Esophagus muscularis mucosa (tissue), 4 donors: ENCODE measurements around the gene CDC42EP1. TPM values are rescaled to one million over a fixed set of nuclear protein-coding genes. Genes with fewer than 3 reads are reported as not detected.

ENCODE experiments used
- DNase-seq: peaks from one replicate; pipeline ENCODE4 v3.0.0-alpha.2; 2017; ENCODE audit errors: extremely low spot score
- H3K27ac ChIP-seq, 4 donors: fragments of 200-600 bp; sonication (generic); replicated peaks in 1 of 4; 1 replicate in 3 of 4; 2 replicates in 1 of 4; pipeline ENCODE4 v1.5.1; 2016 to 2019; ENCODE audit warnings: mild to moderate bottlenecking in 1 of 4
- H3K27me3 ChIP-seq, 4 donors: fragments of 200-600 bp; sonication (generic); one replicate each; pipeline versions ENCODE4 v1.5.1 to v1.6.0; 2016 to 2019
- H3K36me3 ChIP-seq, 4 donors: fragments of 200-600 bp; sonication (generic); one replicate each; pipeline ENCODE4 v1.5.1; 2016 to 2019
- H3K4me1 ChIP-seq, 4 donors: fragments of 200-600 bp; sonication (generic); one replicate each; pipeline ENCODE4 v1.5.1; 2016 to 2019
- H3K4me3 ChIP-seq, 4 donors: fragments of 200-600 bp; sonication (generic); 1 replicate in 2 of 4; 2 replicates in 2 of 4; pipeline ENCODE4 v1.5.1; 2016 to 2019; ENCODE audit warnings: mild to moderate bottlenecking in 4 of 4, moderate library complexity in 1 of 4
- H3K9me3 ChIP-seq, 4 donors: fragments of 200-600 bp; sonication (generic); 1 replicate in 3 of 4; 2 replicates in 1 of 4; pipeline ENCODE4 v1.5.1; 2016 to 2019
- EP300 ChIP-seq: sonication (generic); formaldehyde crosslinking; IDR thresholded peaks from one replicate; pipeline ENCODE4 v1.6.1; 2017; ENCODE audit warnings: antibody characterized with exemption
- POLR2A ChIP-seq: fragments of 450-650 bp; IDR thresholded peaks from one replicate; pipeline ENCODE4 v1.6.1; 2017; ENCODE audit warnings: antibody characterized with exemption, moderate library complexity, mild to moderate bottlenecking, low read depth
- POLR2AphosphoS5 ChIP-seq, 2 donors: sonication (generic); formaldehyde crosslinking; IDR thresholded peaks; one replicate each; pipeline ENCODE4 v1.6.1; 2017; ENCODE audit warnings: antibody characterized with exemption in 2 of 2
- WGBS: methylation state at CpG from one replicate; pipeline ENCODE4 v1.1.5; 2018; 5-methylcytosine and 5-hydroxymethylcytosine counted together
- intact Hi-C: fragments of 100-400 bp; cut with DNase I; formaldehyde crosslinking; loops from one replicate; pipeline ENCODE4 v1.15.1; 2023
- total RNA-seq, 4 donors: library from RNA; depleted of rRNA; stranded (reverse); fragments of >200 nt; gene quantifications; one replicate each; pipeline versions ENCODE4 v1.1.0 to v1.2.1, GENCODE V29; 2016
- TF ChIP-seq, protein P1 (sequence below), 3 experiments: fragments of 200-600 bp in 2 of 3; fragments of 450-650 bp in 1 of 3; sonication (generic) in 2 of 3; IDR thresholded peaks; one replicate each; pipeline ENCODE4 v1.5.1; 2017 to 2019; ENCODE audit warnings: antibody characterized with exemption in 3 of 3, mild to moderate bottlenecking in 2 of 3, moderate library complexity in 1 of 3

Gene CDC42EP1
- total RNA-seq, 4 donors from 2014 or later = 19.9 to 38.1 (median 36.7) TPM

DNA sequence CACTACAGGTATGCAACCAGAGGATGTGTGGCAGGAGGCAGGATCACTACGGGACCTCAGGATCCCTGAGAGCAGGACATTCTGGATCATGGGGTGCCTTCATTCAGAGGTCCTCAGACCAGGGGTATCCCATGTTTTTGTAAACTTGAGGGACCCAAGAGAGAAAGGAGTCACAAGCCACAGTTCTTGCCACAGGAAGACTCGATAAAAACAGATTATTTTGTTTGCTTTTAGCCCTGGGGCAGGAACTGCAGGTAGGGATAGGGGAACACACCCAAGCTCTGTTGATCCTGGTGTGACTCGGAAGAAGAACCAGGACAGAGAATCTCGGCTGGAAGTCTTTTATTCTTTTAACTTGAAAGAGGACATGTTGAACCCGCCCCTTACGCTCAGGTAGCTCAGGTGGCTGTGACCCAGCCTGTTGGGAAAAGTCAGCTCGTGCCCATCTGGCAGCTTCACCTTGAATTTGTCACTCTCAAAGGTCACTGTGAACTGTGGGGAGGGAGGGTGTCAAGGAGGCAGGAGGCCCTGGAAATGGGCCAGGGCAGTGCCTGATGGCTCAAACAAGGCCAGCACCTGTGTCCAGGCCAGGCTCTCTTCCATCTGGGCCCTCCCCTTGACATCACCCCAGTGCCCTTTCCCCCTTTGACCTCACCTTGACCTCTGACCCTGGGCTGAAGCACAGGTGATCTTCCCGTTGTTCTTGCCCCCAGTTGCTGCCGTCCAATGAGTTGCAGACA is 9.8 kb downstream of the CDC42EP1 start:
- intact Hi-C loops = loop anchor here (10.0 kb wide), 1 partner anchor 255 kb away; no protein-coding TSS in a partner anchor
- Histone ChIP-seq H3K9me3 (no peaks in the 10 kb centered on the region), H3K27me3 (peaks cover 0 to 15% (median 0%) of the 10 kb centered on the region in 4 donors), H3K27ac (no peak overlapping the region), H3K36me3 (peaks cover 0 to 37% (median 24%) of the 10 kb centered on the region in 4 donors), H3K4me3 (no peak overlapping the region), H3K4me1 (peaks cover 27 to 51% (median 40%) of the 10 kb centered on the region in 4 donors)
- TF ChIP-seq, protein P1, sequence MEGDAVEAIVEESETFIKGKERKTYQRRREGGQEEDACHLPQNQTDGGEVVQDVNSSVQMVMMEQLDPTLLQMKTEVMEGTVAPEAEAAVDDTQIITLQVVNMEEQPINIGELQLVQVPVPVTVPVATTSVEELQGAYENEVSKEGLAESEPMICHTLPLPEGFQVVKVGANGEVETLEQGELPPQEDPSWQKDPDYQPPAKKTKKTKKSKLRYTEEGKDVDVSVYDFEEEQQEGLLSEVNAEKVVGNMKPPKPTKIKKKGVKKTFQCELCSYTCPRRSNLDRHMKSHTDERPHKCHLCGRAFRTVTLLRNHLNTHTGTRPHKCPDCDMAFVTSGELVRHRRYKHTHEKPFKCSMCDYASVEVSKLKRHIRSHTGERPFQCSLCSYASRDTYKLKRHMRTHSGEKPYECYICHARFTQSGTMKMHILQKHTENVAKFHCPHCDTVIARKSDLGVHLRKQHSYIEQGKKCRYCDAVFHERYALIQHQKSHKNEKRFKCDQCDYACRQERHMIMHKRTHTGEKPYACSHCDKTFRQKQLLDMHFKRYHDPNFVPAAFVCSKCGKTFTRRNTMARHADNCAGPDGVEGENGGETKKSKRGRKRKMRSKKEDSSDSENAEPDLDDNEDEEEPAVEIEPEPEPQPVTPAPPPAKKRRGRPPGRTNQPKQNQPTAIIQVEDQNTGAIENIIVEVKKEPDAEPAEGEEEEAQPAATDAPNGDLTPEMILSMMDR (IDR thresholded peaks at IDR 0.05) = no peak
- DNase-seq = no peak
- WGBS = 66% methylated on average over 9 of the region's 9 CpGs

DNA sequence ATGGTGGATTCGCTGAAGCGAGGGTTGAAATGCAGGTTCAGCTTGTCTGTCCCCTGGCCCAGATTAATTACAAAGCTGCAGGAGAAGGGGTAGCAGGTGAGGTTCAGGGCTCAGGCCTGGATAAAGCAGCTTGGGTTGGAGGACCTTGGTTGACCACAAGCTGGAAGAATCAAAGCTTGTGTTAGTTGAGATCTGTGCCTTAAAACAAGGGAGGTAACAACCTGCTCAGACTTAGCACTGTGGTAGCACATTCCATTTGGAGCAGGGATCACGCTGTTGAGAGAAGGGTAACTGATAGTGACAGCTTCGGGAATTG is 10.3 kb downstream of the CDC42EP1 start:
- intact Hi-C loops = no loop called here
- WGBS = 74% methylated on average over 4 of the region's 4 CpGs
- H3K4me1 ChIP-seq = peaks cover 22 to 46% (median 36%) of the 10 kb centered on the region in 4 donors

DNA sequence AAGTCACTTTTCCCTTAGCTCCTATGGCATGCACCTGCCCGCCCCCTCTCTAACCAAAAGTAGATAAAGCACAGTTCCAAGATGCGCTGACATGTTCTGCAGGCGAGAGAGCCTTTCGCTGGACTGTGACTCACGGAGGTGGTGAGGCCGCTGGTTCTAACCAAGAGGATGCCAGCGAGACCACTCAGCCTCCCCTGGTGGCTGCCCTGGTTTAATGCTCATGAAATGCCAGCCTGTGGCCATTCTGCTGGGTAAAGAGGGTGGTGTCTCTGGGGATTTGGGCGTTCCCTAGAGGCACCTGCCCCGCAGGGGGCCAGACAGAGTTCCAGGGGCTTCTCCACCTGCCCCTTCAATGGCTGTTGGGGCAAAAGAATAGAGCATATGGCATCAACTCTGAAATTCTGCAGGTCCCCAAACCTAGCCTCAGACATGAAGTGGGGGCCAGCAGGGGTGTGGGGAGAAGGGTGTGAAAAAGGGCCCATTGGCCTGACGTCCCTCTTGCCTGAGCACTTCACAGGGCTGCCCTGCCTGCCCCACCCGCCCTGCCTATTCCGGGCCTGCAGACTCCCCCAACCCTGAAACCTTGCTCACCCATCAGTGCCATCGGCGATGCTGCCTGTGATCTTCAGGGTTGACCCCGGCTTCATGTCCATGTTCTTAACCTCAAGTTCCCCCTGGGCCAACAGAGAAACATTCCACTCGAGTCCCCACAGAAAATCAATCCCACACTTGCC is 11.1 kb downstream of the CDC42EP1 start:
- Histone ChIP-seq H3K4me1 (peaks cover 14 to 38% (median 28%) of the 10 kb centered on the region in 4 donors), H3K4me3 (no peak overlapping the region), H3K27ac (no peak overlapping the region), H3K36me3 (peaks cover 0 to 29% (median 17%) of the 10 kb centered on the region in 4 donors), H3K27me3 (peaks cover 0 to 15% (median 0%) of the 10 kb centered on the region in 4 donors), H3K9me3 (no peaks in the 10 kb centered on the region)
- DNase-seq = no peak
- no peak for TF ChIP-seq POLR2AphosphoS5 (IDR thresholded peaks at IDR 0.05)
- WGBS = 83% methylated on average over 12 of the region's 16 CpGs
- intact Hi-C loops = no loop called here

More for the DNA sequence above, 10.3 kb downstream of the CDC42EP1 start:
- no peak overlapping the region for H3K4me3 ChIP-seq
- H3K27ac ChIP-seq = no peak overlapping the region
- TF ChIP-seq POLR2AphosphoS5 (IDR thresholded peaks at IDR 0.05) = no peak
- TF ChIP-seq, protein P1 (IDR thresholded peaks at IDR 0.05) = no peak
- no peak for TF ChIP-seq EP300
- no peak for TF ChIP-seq POLR2A
- H3K36me3 ChIP-seq = peaks cover 0 to 37% (median 24%) of the 10 kb centered on the region in 4 donors
- H3K9me3 ChIP-seq = no peaks in the 10 kb centered on the region
- H3K27me3 ChIP-seq = peaks cover 0 to 15% (median 0%) of the 10 kb centered on the region in 4 donors
- no peak for DNase-seq

DNA sequence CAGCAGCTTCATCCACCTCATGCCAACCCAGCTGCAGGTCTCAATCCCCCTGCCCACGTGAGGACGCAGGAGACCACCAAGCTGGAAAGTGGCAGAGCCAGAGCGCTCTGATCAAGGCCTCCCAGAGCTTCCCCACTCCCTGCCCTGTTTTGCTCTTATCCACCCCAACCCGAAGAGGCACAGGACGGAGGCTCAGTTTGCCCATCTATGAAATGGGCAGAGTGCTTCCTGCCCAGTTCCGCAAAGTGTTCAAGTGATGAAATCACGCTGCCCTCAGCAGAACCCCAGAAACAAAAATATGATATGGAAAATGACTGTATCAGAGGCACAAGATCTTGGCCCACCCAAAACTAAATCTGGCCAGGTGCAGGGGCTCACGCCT is 11.7 kb downstream of the CDC42EP1 start:
- Histone ChIP-seq H3K9me3 (no peaks in the 10 kb centered on the region), H3K4me3 (no peak overlapping the region), H3K27ac (no peak overlapping the region), H3K4me1 (peaks cover 10 to 32% (median 22%) of the 10 kb centered on the region in 4 donors), H3K27me3 (peaks cover 0 to 11% (median 0%) of the 10 kb centered on the region in 4 donors), H3K36me3 (peaks cover 0 to 23% (median 12%) of the 10 kb centered on the region in 4 donors)
- DNase-seq = no peak
- intact Hi-C loops = no loop called here
- WGBS = 93% methylated on average over 7 of the region's 8 CpGs
- TF ChIP-seq, protein P1 (IDR thresholded peaks at IDR 0.05) = no peak
- TF ChIP-seq EP300 = no peak
- no peak for TF ChIP-seq POLR2AphosphoS5 (IDR thresholded peaks at IDR 0.05)
- TF ChIP-seq POLR2A = no peak

DNA sequence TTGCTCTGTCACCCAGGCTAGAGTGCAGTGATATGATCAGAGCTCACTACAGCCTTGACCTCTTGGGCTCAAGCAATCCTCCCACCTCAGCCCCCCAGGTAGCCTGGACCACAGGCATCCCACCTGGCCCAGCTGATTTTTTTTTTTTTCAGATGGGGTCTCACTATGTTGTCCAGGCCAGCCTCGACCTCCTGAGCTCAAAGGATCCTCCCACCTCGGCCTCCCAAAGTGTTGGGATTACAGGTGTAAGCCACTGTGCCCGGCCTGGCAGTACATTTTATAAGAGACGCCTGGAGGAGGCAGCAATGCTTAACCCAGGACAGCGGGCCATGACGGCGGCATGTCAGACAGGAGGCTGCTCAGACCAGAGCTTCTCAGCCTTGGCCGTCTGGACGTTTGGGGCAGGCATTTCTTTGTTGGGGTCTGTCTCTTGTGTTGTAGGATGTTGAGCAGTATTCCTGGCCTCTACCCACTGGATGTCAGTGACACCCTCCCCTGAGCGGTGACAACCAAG is 15.3 kb downstream of the CDC42EP1 start:
- Histone ChIP-seq H3K4me3 (no peak overlapping the region), H3K27ac (no peak overlapping the region), H3K36me3 (no peaks in the 10 kb centered on the region), H3K27me3 (no peaks in the 10 kb centered on the region), H3K4me1 (peaks cover 0 to 1% (median 0%) of the 10 kb centered on the region in 4 donors), H3K9me3 (no peaks in the 10 kb centered on the region)
- intact Hi-C loops = no loop called here
- TF ChIP-seq EP300 (no peak), POLR2AphosphoS5 (IDR thresholded peaks at IDR 0.05) (no peak), POLR2A (no peak)
- TF ChIP-seq, protein P1 (IDR thresholded peaks at IDR 0.05) = no peak
- 99% methylated on average over 7 of the region's 10 CpGs for WGBS
- DNase-seq = no peak
